ENCODE data around the gene TAF4B. TPM values are rescaled to one million over a fixed set of nuclear protein-coding genes. Genes with fewer than 3 reads are reported as not detected.

Gene TAF4B
- total and polyA plus RNA-seq, 12 donors, result 0.73 to 1.8 (median 1.5) TPM

- Histone ChIP-seq H3K4me3 (no peak overlapping the region), H3K27ac (no peak overlapping the region), H3K9me3 (peaks cover 0 to 15% (median 7%) of the 10 kb centered on the region in 11 donors), H3K36me3 (peaks cover 0 to 17% (median 0%) of the 10 kb centered on the region in 9 donors), H3K4me1 (no peaks in the 10 kb centered on the region), H3K27me3 (no peaks in the 10 kb centered on the region)
- no peak for DNase-seq
- intact Hi-C loops (cut with DNase I), result loop anchor here in 1 of 10 donors (10.0 kb wide), 1 partner anchor 57 kb away; no protein-coding TSS in a partner anchor
- WGBS, 2 donors, result 87 to 93% methylated on average over 3 of the region's 3 CpGs
- TF ChIP-seq CTCF (IDR thresholded peaks at IDR 0.05), result no peak
- no peak for ATAC-seq
Observed at GRCh38 chr18:26277374-26277773, 51.1 kb downstream of the TAF4B start.

GRCh38 chr18:26279428-26279827, 53.2 kb downstream of the TAF4B start:
- DNase-seq (no peak), ATAC-seq (no peak)
- H3K4me3 ChIP-seq, result no peak overlapping the region
- H3K36me3 ChIP-seq, result peaks cover 0 to 24% (median 0%) of the 10 kb centered on the region in 9 donors
- H3K27ac ChIP-seq, result no peak overlapping the region
- TF ChIP-seq CTCF (IDR thresholded peaks at IDR 0.05), result no peak
- WGBS, 2 donors, result 100% methylated on average over 1 of the region's 1 CpG
- no peaks in the 10 kb centered on the region for H3K4me1 ChIP-seq
- peaks cover 0 to 20% (median 7%) of the 10 kb centered on the region in 11 donors for H3K9me3 ChIP-seq
- no peaks in the 10 kb centered on the region for H3K27me3 ChIP-seq
- intact Hi-C loops (cut with DNase I), result loop anchor here in 1 of 10 donors (10.0 kb wide), 1 partner anchor 55 kb away; no protein-coding TSS in a partner anchor

GRCh38 chr18:26286008-26286407, 59.8 kb downstream of the TAF4B start:
- H3K36me3 ChIP-seq, result peaks cover 0 to 27% (median 0%) of the 10 kb centered on the region in 9 donors
- 70 to 73% methylated on average over 1 of the region's 1 CpG for WGBS, 2 donors

GRCh38 chr18:26287644-26288043, 61.4 kb downstream of the TAF4B start:
- Histone ChIP-seq H3K27ac (no peak overlapping the region), H3K4me3 (no peak overlapping the region), H3K27me3 (no peaks in the 10 kb centered on the region), H3K36me3 (peaks cover 0 to 21% (median 0%) of the 10 kb centered on the region in 9 donors), H3K9me3 (peaks cover 0 to 8% (median 0%) of the 10 kb centered on the region in 11 donors), H3K4me1 (no peaks in the 10 kb centered on the region)
- DNase-seq (no peak), ATAC-seq (no peak)
- WGBS, 2 donors, result 83 to 85% methylated on average over 4 of the region's 4 CpGs
- intact Hi-C loops (cut with DNase I), result loop anchor here in 1 of 10 donors (10.0 kb wide), 1 partner anchor 57 kb away; no protein-coding TSS in a partner anchor
- no peak for TF ChIP-seq CTCF (IDR thresholded peaks at IDR 0.05)

More at GRCh38 chr18:26286008-26286407, 59.8 kb downstream of the TAF4B start:
- Histone ChIP-seq H3K27ac (no peak overlapping the region), H3K27me3 (no peaks in the 10 kb centered on the region), H3K4me1 (no peaks in the 10 kb centered on the region), H3K4me3 (no peak overlapping the region), H3K9me3 (peaks cover 0 to 8% (median 0%) of the 10 kb centered on the region in 11 donors)
- DNase-seq, result no peak
- intact Hi-C loops (cut with DNase I), result loop anchor here in 1 of 10 donors (10.0 kb wide), 1 partner anchor 59 kb away; no protein-coding TSS in a partner anchor
- TF ChIP-seq CTCF (IDR thresholded peaks at IDR 0.05), result no peak
- ATAC-seq, result no peak

Measured in heart right ventricle (tissue), 16 donors.